ENCODE measurements around the gene COL4A3. TPM values are rescaled to one million over a fixed set of nuclear protein-coding genes. Genes with fewer than 3 reads are reported as not detected.

COL4A3 gene
- total RNA-seq, 2 donors from 2014 or later = 2.7 to 8.0 TPM

DNA sequence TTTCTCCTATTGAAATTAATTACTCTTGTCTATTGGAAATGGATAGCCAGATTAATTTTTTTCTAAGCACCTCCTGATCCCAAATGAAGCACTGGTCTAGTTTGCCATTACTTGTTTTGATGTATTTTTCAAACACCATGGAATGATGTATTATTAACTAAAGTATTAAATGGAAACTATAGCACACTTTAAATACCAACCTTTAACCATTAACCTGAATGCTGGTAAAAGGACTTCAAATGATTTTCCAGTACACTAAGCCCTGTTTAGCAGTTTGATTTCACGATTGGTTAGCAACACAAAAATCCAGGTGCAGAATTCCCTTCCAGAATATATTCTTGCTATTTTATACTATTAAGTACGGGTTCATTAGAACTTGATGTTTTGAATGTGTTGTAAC, 37.3 kb downstream of the COL4A3 start:
- no peaks in the 10 kb centered on the region for H3K9me3 ChIP-seq
- no peaks in the 10 kb centered on the region for H3K27me3 ChIP-seq
- no peaks in the 10 kb centered on the region for H3K4me1 ChIP-seq
- no peak overlapping the region for H3K4me3 ChIP-seq
- DNase-seq (ENCODE audit: low spot score) = no peak
- H3K36me3 ChIP-seq = no peaks in the 10 kb centered on the region
- H3K27ac ChIP-seq = no peak overlapping the region
- TF ChIP-seq, protein P1, sequence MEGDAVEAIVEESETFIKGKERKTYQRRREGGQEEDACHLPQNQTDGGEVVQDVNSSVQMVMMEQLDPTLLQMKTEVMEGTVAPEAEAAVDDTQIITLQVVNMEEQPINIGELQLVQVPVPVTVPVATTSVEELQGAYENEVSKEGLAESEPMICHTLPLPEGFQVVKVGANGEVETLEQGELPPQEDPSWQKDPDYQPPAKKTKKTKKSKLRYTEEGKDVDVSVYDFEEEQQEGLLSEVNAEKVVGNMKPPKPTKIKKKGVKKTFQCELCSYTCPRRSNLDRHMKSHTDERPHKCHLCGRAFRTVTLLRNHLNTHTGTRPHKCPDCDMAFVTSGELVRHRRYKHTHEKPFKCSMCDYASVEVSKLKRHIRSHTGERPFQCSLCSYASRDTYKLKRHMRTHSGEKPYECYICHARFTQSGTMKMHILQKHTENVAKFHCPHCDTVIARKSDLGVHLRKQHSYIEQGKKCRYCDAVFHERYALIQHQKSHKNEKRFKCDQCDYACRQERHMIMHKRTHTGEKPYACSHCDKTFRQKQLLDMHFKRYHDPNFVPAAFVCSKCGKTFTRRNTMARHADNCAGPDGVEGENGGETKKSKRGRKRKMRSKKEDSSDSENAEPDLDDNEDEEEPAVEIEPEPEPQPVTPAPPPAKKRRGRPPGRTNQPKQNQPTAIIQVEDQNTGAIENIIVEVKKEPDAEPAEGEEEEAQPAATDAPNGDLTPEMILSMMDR (IDR thresholded peaks at IDR 0.05) = no peak

DNA sequence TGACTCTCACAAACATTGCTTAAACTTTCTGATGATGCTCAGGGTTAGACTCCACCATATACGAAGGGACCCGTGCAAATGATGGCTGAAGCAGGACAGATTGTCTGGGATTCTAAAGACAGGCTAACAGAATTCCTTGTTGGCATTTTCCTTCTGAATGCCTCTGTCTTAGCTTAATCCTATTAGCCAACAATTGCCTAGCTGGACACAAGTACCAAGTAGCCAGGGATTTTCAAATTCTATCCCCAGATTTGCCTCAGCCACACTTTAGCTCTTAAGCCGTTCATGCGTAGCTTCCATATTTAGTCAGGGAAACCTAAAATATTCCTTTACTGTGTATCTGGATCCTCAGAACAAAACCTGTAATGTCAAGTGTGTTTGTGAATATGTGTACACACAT, 40.0 kb downstream of the COL4A3 start:
- Histone ChIP-seq H3K4me3 (no peak overlapping the region), H3K4me1 (no peaks in the 10 kb centered on the region), H3K27me3 (no peaks in the 10 kb centered on the region), H3K9me3 (no peaks in the 10 kb centered on the region), H3K27ac (no peak overlapping the region), H3K36me3 (no peaks in the 10 kb centered on the region)
- TF ChIP-seq, protein P1 (IDR thresholded peaks at IDR 0.05) = no peak
- DNase-seq (ENCODE audit: low spot score) = no peak

DNA sequence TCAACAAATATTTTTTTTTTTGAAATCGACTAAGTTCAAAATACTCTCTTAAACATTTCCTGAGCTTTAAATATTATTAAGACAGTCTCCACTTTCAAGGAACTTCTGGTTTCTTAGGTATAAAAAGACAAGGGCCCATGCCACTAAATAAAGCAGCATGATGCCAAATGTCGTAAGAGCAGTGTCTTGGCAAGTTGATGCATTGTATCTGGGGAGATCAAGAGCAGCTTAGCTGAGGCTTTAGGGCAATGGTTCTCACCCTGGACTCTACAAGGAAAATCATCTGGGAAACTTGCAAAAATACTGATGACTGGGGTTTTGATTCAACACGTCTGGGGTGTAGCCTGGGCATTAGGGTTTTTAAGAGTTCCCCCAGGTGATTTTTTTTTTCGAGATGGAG, 41.3 kb downstream of the COL4A3 start:
- H3K9me3 ChIP-seq = no peaks in the 10 kb centered on the region

DNA sequence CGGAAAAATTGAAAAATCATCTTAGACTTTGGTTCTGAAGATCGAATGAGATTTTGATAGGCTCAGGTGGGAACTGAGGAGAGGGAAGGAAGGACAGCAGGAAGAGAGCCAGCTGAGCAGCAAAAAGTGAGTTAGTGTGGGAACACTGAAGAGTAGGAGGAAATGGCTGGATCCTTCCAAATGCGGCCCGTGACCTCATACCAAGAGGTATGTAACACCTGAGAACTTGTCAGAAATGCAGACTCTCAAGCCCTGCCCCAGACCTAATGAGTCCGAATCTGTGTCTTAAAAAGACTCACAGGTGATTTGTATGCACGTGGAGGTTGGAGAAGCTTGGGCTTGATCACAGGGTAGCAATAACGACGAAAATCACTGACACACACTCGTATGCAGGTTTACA, 42.0 kb downstream of the COL4A3 start:
- no peak overlapping the region for H3K4me3 ChIP-seq
- no peaks in the 10 kb centered on the region for H3K9me3 ChIP-seq
- DNase-seq (ENCODE audit: low spot score) = no peak
- no peak overlapping the region for H3K27ac ChIP-seq
- no peaks in the 10 kb centered on the region for H3K27me3 ChIP-seq
- TF ChIP-seq, protein P1 (IDR thresholded peaks at IDR 0.05) = no peak
- H3K4me1 ChIP-seq = no peaks in the 10 kb centered on the region
- no peaks in the 10 kb centered on the region for H3K36me3 ChIP-seq

More for the DNA sequence above, 41.3 kb downstream of the COL4A3 start:
- Histone ChIP-seq H3K4me1 (no peaks in the 10 kb centered on the region), H3K27ac (no peak overlapping the region), H3K4me3 (no peak overlapping the region), H3K36me3 (no peaks in the 10 kb centered on the region), H3K27me3 (no peaks in the 10 kb centered on the region)
- no peak for DNase-seq (ENCODE audit: low spot score)
- TF ChIP-seq, protein P1 (IDR thresholded peaks at IDR 0.05) = no peak

DNA sequence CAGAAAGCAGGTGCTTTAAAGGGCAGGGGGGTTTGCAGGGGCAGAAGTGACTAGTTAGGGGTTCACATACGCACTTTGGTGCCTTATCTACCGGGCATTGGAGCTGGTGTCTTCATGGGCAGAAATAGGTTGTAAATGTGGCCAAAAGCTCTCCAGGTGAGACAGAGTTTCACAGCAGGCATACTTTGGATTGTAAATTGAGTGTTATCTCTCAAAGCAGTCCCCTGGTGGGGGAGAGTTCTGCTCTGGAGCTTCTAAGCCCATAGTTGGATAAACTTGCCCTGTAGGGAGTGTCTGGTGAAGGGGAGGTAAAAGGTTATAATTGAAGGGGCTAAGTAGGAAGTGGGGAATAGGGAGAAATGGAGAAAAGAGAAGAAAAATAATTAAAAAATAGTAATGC, 43.1 kb downstream of the COL4A3 start:
- H3K27ac ChIP-seq = no peak overlapping the region
- TF ChIP-seq, protein P1 (IDR thresholded peaks at IDR 0.05) = no peak
- H3K4me1 ChIP-seq = no peaks in the 10 kb centered on the region

DNA sequence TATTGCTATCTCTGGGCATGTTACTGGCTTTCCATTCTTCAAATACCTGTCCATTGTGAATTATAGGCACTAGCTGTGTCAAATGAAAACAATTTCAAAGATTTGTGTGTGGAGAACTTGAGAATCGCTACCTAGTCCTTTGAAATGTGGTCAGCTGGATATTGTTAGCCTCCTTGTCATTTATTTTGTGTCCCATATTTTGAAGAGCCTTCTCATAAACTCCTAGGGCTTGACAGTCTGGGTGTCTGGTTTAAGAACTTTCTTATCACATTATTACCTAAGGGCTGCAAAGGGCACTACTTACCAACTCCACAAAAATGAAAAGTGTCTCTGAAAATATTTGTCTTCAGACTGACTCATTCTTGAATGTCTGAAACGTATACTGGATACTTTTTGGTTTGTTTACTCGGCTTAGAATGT, 50.2 kb downstream of the COL4A3 start:
- Histone ChIP-seq H3K9me3 (no peaks in the 10 kb centered on the region), H3K27ac (no peak overlapping the region), H3K4me1 (no peaks in the 10 kb centered on the region), H3K27me3 (no peaks in the 10 kb centered on the region), H3K4me3 (no peak overlapping the region), H3K36me3 (no peaks in the 10 kb centered on the region)
- DNase-seq (ENCODE audit: low spot score) = no peak
- TF ChIP-seq, protein P1 (IDR thresholded peaks at IDR 0.05) = no peak

More for the DNA sequence above, 43.1 kb downstream of the COL4A3 start:
- Histone ChIP-seq H3K4me3 (no peak overlapping the region), H3K9me3 (no peaks in the 10 kb centered on the region), H3K27me3 (no peaks in the 10 kb centered on the region), H3K36me3 (no peaks in the 10 kb centered on the region)
- no peak for DNase-seq (ENCODE audit: low spot score)
